Keratinocyte (primary cell): ENCODE results near the gene TPM4. TPM values are rescaled to one million over a fixed set of nuclear protein-coding genes. Genes with fewer than 3 reads are reported as not detected.

ENCODE experiments used
- DNase-seq: peaks from one replicate; pipeline ENCODE4 v3.0.0-alpha.2; 2011; ENCODE audit warnings: low read depth, missing footprints, low spot score
- FAIRE-seq: peaks from 2 replicates; lab custom pipeline; 2011; peaks lifted over from hg19 to GRCh38; lab: Jason Lieb, UNC
- H2AFZ ChIP-seq: 2 replicates; pipeline ENCODE4 v1.6.0; 2012; ENCODE audit warnings: low read length, control low read depth, inconsistent platforms; ENCODE audit not compliant: control insufficient read depth
- H3K27ac ChIP-seq: 2 replicates; pipeline ENCODE4 v1.5.1; 2011; ENCODE audit warnings: low read length; ENCODE audit not compliant: control insufficient read depth, insufficient read depth
- H3K27me3 ChIP-seq: 3 replicates; pipeline ENCODE4 v1.6.0; 2011; ENCODE audit warnings: low read length; ENCODE audit not compliant: control insufficient read depth, insufficient read depth; ENCODE audit errors: extremely low read depth
- H3K36me3 ChIP-seq, 2 experiments: 2 replicates in 1 of 2; 3 replicates in 1 of 2; pipeline ENCODE4 v1.5.1; 2011; ENCODE audit warnings: low read length in 2 of 2, mild to moderate bottlenecking in 1 of 2; ENCODE audit not compliant: control insufficient read depth in 2 of 2, insufficient read depth in 2 of 2; ENCODE audit errors: extremely low read depth in 1 of 2
- H3K4me1 ChIP-seq: 3 replicates; pipeline ENCODE4 v1.5.1; 2011; ENCODE audit warnings: low read length; ENCODE audit not compliant: control insufficient read depth, insufficient read depth; ENCODE audit errors: extremely low read depth
- H3K4me2 ChIP-seq: 3 replicates; pipeline ENCODE4 v1.6.0; 2011; ENCODE audit warnings: low read depth, low read length; ENCODE audit not compliant: control insufficient read depth, insufficient read depth; ENCODE audit errors: extremely low read depth
- H3K4me3 ChIP-seq, 3 experiments: fragments of 200-600 bp in 1 of 3; sonication (generic) in 1 of 3; 2 replicates in 2 of 3; 3 replicates in 1 of 3; pipeline ENCODE4 v1.5.1; 2011 to 2016; ENCODE audit warnings: low read length in 3 of 3, mild to moderate bottlenecking in 3 of 3, control low read depth in 2 of 3, inconsistent platforms in 1 of 3, low read depth in 1 of 3, mixed read lengths in 1 of 3, mixed run types in 1 of 3, moderate library complexity in 1 of 3; ENCODE audit not compliant: control insufficient read depth in 2 of 3, insufficient read depth in 2 of 3; ENCODE audit errors: extremely low read depth in 1 of 3
- H3K79me2 ChIP-seq: 2 replicates; pipeline ENCODE4 v1.6.0; 2012; ENCODE audit warnings: low read length; ENCODE audit not compliant: control insufficient read depth, insufficient read depth
- H3K9ac ChIP-seq: 3 replicates; pipeline ENCODE4 v1.6.0; 2011; ENCODE audit warnings: low read length; ENCODE audit not compliant: control insufficient read depth, insufficient read depth; ENCODE audit errors: extremely low read depth
- H3K9me1 ChIP-seq: 3 replicates; pipeline ENCODE4 v1.6.0; 2011; ENCODE audit warnings: low read length; ENCODE audit not compliant: control insufficient read depth, insufficient read depth; ENCODE audit errors: extremely low read depth
- H3K9me3 ChIP-seq: 2 replicates; pipeline ENCODE4 v1.5.1; 2012; ENCODE audit warnings: low read depth, low read length; ENCODE audit not compliant: control insufficient read depth
- H4K20me1 ChIP-seq: 3 replicates; pipeline ENCODE4 v1.6.0; 2011; ENCODE audit warnings: low read length; ENCODE audit not compliant: control insufficient read depth, insufficient read depth; ENCODE audit errors: extremely low read depth
- EZH2 ChIP-seq: IDR thresholded peaks from one replicate; pipeline ENCODE4 v1.6.1; 2012; ENCODE audit warnings: inconsistent platforms, mild to moderate bottlenecking, low read length, moderate library complexity
- dilution Hi-C: fragments of 300-500 bp; cut with MboI; formaldehyde crosslinking; loops from one replicate; pipeline ENCODE4 v1.7.0; 2020; ENCODE audit warnings: low sequenced_read_pairs; ENCODE audit not compliant: extremely low pct_ligation_motif_present
- polyA plus RNA-seq, 5 experiments: library from polyadenylated mRNA; depleted of rRNA in 3 of 5; stranded (reverse) in 3 of 5; stranded (forward) in 1 of 5; unstranded in 1 of 5; fragments of >200 nt; gene quantifications; 1 replicate in 1 of 5; 2 replicates in 3 of 5; 3 replicates in 1 of 5; pipeline versions ENCODE4 v1.2.1 to v1.2.3, GENCODE V29; 2011 to 2012; ENCODE audit warnings: missing spikeins in 2 of 5, low read depth in 1 of 5, low replicate concordance in 1 of 5
- TF ChIP-seq, protein P1 (sequence below), 3 experiments: IDR thresholded peaks in 1 of 3; conservative IDR thresholded peaks in 1 of 3; optimal IDR thresholded peaks in 1 of 3; 2 replicates in 2 of 3; 3 replicates in 1 of 3; pipeline versions ENCODE3 to v1.5.1; 2011; ENCODE audit warnings: low read length in 3 of 3, mild to moderate bottlenecking in 3 of 3, moderate library complexity in 2 of 3, control low read depth in 1 of 3, inconsistent platforms in 1 of 3; ENCODE audit not compliant: insufficient read depth in 2 of 3; ENCODE audit errors: extremely low read depth in 1 of 3

TPM4 gene
- polyA plus RNA-seq, 1 donor (not counting 4 experiments of a cell fraction or from before 2014, with no cell fraction given), result 646 TPM

DNA sequence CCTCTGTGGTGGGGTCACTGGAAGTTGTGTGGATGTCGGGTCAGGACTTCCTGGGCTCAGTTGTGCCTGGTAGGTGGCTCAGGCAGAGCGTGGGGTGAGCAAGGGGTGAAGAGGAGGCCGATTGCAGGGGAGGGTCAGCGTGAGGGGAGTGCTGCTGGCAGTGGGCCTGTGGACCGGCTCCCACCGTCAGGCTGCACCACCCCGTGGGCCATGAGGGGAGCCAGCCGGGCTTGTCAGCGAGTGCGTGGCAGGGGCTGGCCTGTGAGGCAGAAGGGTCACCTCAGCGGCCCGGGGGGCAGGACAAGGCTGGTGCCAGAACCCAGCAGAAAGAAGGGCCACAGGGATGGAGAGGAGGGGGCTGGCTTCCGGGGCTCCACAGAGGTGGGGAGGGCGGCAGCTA, 48.7 kb downstream of the TPM4 start:
- Histone ChIP-seq H3K4me3 (no peak overlapping the region), H3K36me3 (peaks cover 52 to 67% of the 10 kb centered on the region in 2 experiments)
- no peak for FAIRE-seq

DNA sequence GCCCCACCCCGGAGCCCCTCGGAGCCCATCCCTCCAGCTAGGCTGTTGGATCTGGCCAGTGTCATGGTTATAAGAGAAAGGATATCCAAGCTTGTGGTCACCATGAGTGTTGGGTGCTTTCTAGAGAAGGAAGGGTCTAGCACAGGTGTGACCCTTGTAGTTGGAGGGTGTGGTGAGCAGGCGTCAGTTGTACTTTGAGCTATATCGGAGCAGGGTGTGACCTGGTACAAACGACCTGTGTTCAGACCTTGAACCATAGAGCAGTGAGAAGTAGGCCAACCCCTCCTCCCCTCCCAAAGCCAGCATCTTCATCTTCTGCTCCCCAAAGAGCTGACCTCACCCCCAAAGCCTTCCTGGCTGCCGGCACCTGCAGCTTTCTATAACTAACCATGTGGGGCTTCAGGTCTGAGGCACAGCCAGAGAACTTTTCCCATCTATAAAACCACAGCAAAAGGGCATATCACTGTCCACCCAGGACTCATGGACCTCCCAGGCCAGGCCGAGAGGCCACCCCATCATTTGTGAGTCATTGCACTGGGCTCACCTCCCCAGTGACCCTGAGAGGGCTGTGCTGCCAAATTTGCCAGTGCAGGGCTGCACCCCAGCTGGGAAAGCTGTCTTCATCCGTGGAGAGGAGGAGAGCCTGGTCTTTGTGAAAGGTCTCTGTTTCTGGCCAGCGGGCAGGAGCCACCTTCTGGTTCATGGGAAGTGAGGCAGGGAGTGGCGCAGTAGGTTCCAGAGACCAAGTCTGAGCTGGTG, 49.6 kb downstream of the TPM4 start:
- Histone ChIP-seq H3K4me3 (no peak overlapping the region), H3K9ac (no peak overlapping the region), H3K9me3 (no peaks in the 10 kb centered on the region), H3K27ac (no peak overlapping the region), H3K4me2 (no peak overlapping the region), H3K27me3 (no peaks in the 10 kb centered on the region), H3K9me1 (no peaks in the 10 kb centered on the region), H3K4me1 (peaks cover 14% of the 10 kb centered on the region), H4K20me1 (peaks cover 2% of the 10 kb centered on the region), H3K79me2 (peaks cover 4% of the 10 kb centered on the region), H3K36me3 (peaks cover 53 to 69% of the 10 kb centered on the region in 2 experiments), H2AFZ (no peak overlapping the region)
- TF ChIP-seq, protein P1, sequence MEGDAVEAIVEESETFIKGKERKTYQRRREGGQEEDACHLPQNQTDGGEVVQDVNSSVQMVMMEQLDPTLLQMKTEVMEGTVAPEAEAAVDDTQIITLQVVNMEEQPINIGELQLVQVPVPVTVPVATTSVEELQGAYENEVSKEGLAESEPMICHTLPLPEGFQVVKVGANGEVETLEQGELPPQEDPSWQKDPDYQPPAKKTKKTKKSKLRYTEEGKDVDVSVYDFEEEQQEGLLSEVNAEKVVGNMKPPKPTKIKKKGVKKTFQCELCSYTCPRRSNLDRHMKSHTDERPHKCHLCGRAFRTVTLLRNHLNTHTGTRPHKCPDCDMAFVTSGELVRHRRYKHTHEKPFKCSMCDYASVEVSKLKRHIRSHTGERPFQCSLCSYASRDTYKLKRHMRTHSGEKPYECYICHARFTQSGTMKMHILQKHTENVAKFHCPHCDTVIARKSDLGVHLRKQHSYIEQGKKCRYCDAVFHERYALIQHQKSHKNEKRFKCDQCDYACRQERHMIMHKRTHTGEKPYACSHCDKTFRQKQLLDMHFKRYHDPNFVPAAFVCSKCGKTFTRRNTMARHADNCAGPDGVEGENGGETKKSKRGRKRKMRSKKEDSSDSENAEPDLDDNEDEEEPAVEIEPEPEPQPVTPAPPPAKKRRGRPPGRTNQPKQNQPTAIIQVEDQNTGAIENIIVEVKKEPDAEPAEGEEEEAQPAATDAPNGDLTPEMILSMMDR (optimal IDR thresholded peaks at IDR 0.05 in 1 of 3, IDR thresholded peaks at IDR 0.05 in 1 of 3, conservative IDR thresholded peaks at IDR 0.05 in 1 of 3; ENCODE audit: extremely low read depth in 1 of 3, insufficient read depth in 2 of 3, low read length in 3 of 3), result no peak
- TF ChIP-seq EZH2, result no peak
- dilution Hi-C loops, result no loop called here
- no peak for DNase-seq
- FAIRE-seq, result no peak

More for the DNA sequence above, 48.7 kb downstream of the TPM4 start:
- Histone ChIP-seq H3K4me2 (no peak overlapping the region), H4K20me1 (peaks cover 2% of the 10 kb centered on the region), H2AFZ (no peak overlapping the region), H3K79me2 (peaks cover 4% of the 10 kb centered on the region), H3K27me3 (no peaks in the 10 kb centered on the region), H3K4me1 (peaks cover 14% of the 10 kb centered on the region), H3K9ac (no peak overlapping the region), H3K9me3 (no peaks in the 10 kb centered on the region), H3K9me1 (no peaks in the 10 kb centered on the region), H3K27ac (no peak overlapping the region)
- no peak for DNase-seq
- dilution Hi-C loops, result no loop called here
- TF ChIP-seq, protein P1 (optimal IDR thresholded peaks at IDR 0.05 in 1 of 3, IDR thresholded peaks at IDR 0.05 in 1 of 3, conservative IDR thresholded peaks at IDR 0.05 in 1 of 3; ENCODE audit: extremely low read depth in 1 of 3, insufficient read depth in 2 of 3, low read length in 3 of 3), result no peak
- TF ChIP-seq EZH2, result no peak
